Loucy (cell line): ENCODE results near the gene M1AP.

ENCODE experiments used
- H2AFZ ChIP-seq: fragments of 200-600 bp; sonication (generic); 2 replicates; pipeline ENCODE4 v1.6.0; 2016; ENCODE audit warnings: antibody characterized with exemption, mild to moderate bottlenecking, low read length, moderate library complexity
- H3F3A ChIP-seq: fragments of 200-600 bp; 2 replicates; pipeline ENCODE4 v1.6.0; 2016; ENCODE audit warnings: antibody characterized with exemption, low read depth, mild to moderate bottlenecking
- H3K27me3 ChIP-seq: fragments of 200-600 bp; sonication (generic); 2 replicates; pipeline ENCODE4 v1.6.1; 2014; ENCODE audit warnings: low read length, mild to moderate bottlenecking; ENCODE audit not compliant: insufficient read depth, poor library complexity, severe bottlenecking
- H3K36me3 ChIP-seq: fragments of 200-600 bp; sonication (generic); 2 replicates; pipeline ENCODE4 v1.6.1; 2016; ENCODE audit warnings: low read length; ENCODE audit not compliant: insufficient read depth
- H3K4me1 ChIP-seq: fragments of 200-600 bp; sonication (generic); 2 replicates; pipeline ENCODE4 v1.5.1; 2014; ENCODE audit warnings: low read length, mild to moderate bottlenecking; ENCODE audit not compliant: insufficient read depth, poor library complexity, severe bottlenecking
- H3K4me2 ChIP-seq: fragments of 200-600 bp; sonication (generic); 2 replicates; pipeline ENCODE4 v1.6.0; 2014; ENCODE audit warnings: antibody characterized with exemption, low read length, low read depth, mild to moderate bottlenecking; ENCODE audit not compliant: poor library complexity, severe bottlenecking
- H3K4me3 ChIP-seq: fragments of 200-600 bp; sonication (generic); 2 replicates; pipeline ENCODE4 v1.5.1; 2014; ENCODE audit warnings: low read length, mild to moderate bottlenecking, mixed read lengths; ENCODE audit not compliant: poor library complexity, severe bottlenecking
- H3K79me2 ChIP-seq: fragments of 200-600 bp; sonication (generic); 2 replicates; pipeline ENCODE4 v1.6.1; 2014; ENCODE audit warnings: low read length; ENCODE audit not compliant: insufficient read depth
- H3K9ac ChIP-seq: fragments of 200-600 bp; sonication (generic); 2 replicates; pipeline ENCODE4 v1.6.0; 2014; ENCODE audit warnings: mild to moderate bottlenecking, low read depth, low read length, moderate library complexity; ENCODE audit not compliant: poor library complexity, severe bottlenecking
- H3K9me2 ChIP-seq: fragments of 200-600 bp; sonication (generic); replicated peaks from 2 replicates; pipeline ENCODE4 v1.6.1; 2016; ENCODE audit warnings: low read depth, low read length, mixed read lengths
- H3K9me3 ChIP-seq: fragments of 200-600 bp; sonication (generic); 2 replicates; pipeline ENCODE4 v1.6.1; 2014; ENCODE audit warnings: mild to moderate bottlenecking, antibody characterized with exemption, low read length, low read depth; ENCODE audit not compliant: insufficient read depth
- H4K20me1 ChIP-seq: fragments of 200-600 bp; sonication (generic); 2 replicates; pipeline ENCODE4 v1.6.0; 2014; ENCODE audit warnings: antibody characterized with exemption, low read length, mild to moderate bottlenecking; ENCODE audit not compliant: insufficient read depth, poor library complexity, severe bottlenecking
- CTCF ChIP-seq: fragments of 200-600 bp; sonication (generic); conservative IDR thresholded peaks from 2 replicates; pipeline ENCODE4 v1.5.1; 2014; ENCODE audit warnings: mild to moderate bottlenecking, antibody characterized with exemption, low read length
- EZH2phosphoT487 ChIP-seq: fragments of 200-600 bp; IDR thresholded peaks from 2 replicates; pipeline ENCODE4 v1.6.1; 2018; ENCODE audit warnings: antibody characterized with exemption, mild to moderate bottlenecking, moderate library complexity, borderline replicate concordance

Gene M1AP

GRCh38 chr2:74685408-74685807 lies 37.3 kb upstream of the M1AP start:
- no peaks in the 10 kb centered on the region for H3K79me2 ChIP-seq
- no peaks in the 10 kb centered on the region for H3K27me3 ChIP-seq
- H3K9me2 ChIP-seq: no peaks in the 10 kb centered on the region
- H3K4me1 ChIP-seq: no peaks in the 10 kb centered on the region
- no peaks in the 10 kb centered on the region for H3F3A ChIP-seq
- H3K4me3 ChIP-seq: no peak overlapping the region
- no peaks in the 10 kb centered on the region for H4K20me1 ChIP-seq
- no peak overlapping the region for H3K9ac ChIP-seq
- no peaks in the 10 kb centered on the region for H3K9me3 ChIP-seq
- H2AFZ ChIP-seq: no peak overlapping the region
- TF ChIP-seq EZH2phosphoT487 (no peak), CTCF (no peak)
- H3K4me2 ChIP-seq: no peak overlapping the region
- no peaks in the 10 kb centered on the region for H3K36me3 ChIP-seq

GRCh38 chr2:74682501-74682900 lies 34.4 kb upstream of the M1AP start:
- H3K4me1 ChIP-seq: no peaks in the 10 kb centered on the region
- no peaks in the 10 kb centered on the region for H3K9me2 ChIP-seq
- no peaks in the 10 kb centered on the region for H3K9me3 ChIP-seq
- no peaks in the 10 kb centered on the region for H3F3A ChIP-seq
- H2AFZ ChIP-seq: no peak overlapping the region
- no peak for TF ChIP-seq CTCF
- no peak for TF ChIP-seq EZH2phosphoT487
- H3K4me3 ChIP-seq: no peak overlapping the region
- H3K27me3 ChIP-seq: no peaks in the 10 kb centered on the region
- no peak overlapping the region for H3K4me2 ChIP-seq
- H3K36me3 ChIP-seq: no peaks in the 10 kb centered on the region
- H3K79me2 ChIP-seq: no peaks in the 10 kb centered on the region
- no peaks in the 10 kb centered on the region for H4K20me1 ChIP-seq
- no peak overlapping the region for H3K9ac ChIP-seq

- no peaks in the 10 kb centered on the region for H3K9me2 ChIP-seq
- H2AFZ ChIP-seq: no peak overlapping the region
- H3K4me3 ChIP-seq: no peak overlapping the region
- no peaks in the 10 kb centered on the region for H3K4me1 ChIP-seq
- peaks cover 3% of the 10 kb centered on the region; the same call in 1 of the 2 replicates for H3K36me3 ChIP-seq
- H3K4me2 ChIP-seq: no peak overlapping the region
- H3K27me3 ChIP-seq: no peaks in the 10 kb centered on the region
- no peaks in the 10 kb centered on the region for H3K9me3 ChIP-seq
- no peaks in the 10 kb centered on the region for H3F3A ChIP-seq
- H4K20me1 ChIP-seq: no peaks in the 10 kb centered on the region
- TF ChIP-seq CTCF: no peak
- no peak for TF ChIP-seq EZH2phosphoT487
- no peak overlapping the region for H3K9ac ChIP-seq
- H3K79me2 ChIP-seq: no peaks in the 10 kb centered on the region
These were observed 31.5 kb upstream of the M1AP start for GRCh38 chr2:74679615-74680014.
